CD4-positive, alpha-beta T cell (primary cell): ENCODE results near the gene ZNF268. TPM values are rescaled to one million over a fixed set of nuclear protein-coding genes. Genes with fewer than 3 reads are reported as not detected.

ENCODE experiments used
- ATAC-seq: fragments of 200-7000 bp; cut with Tn5 transposase; one replicate; pipeline ENCODE4 v1.10.0; 2022; ENCODE audit warnings: mild to moderate bottlenecking; ENCODE audit not compliant: poor library complexity
- CTCF ChIA-PET: fragments of 350-600 bp; sonication (Branson Sonifier 250); formaldehyde crosslinking; loops from one replicate; lab custom pipeline; 2021; ENCODE audit warnings: antibody characterized with exemption, inconsistent platforms; lab: Charles Lee
- POLR2A ChIA-PET: fragments of 350-600 bp; sonication (Branson Sonifier 250); formaldehyde crosslinking; loops from one replicate; lab custom pipeline; 2021; ENCODE audit warnings: antibody characterized with exemption, inconsistent platforms; lab: Charles Lee
- DNase-seq, 14 experiments: peaks; one replicate each; pipeline ENCODE4 v3.0.0-alpha.2; 2013 to 2020; ENCODE audit warnings: mixed read lengths in 2 of 14
- H3K27ac ChIP-seq, 2 donors: one replicate each; pipeline versions ENCODE4 v1.5.1 to v1.7.0; 2013; ENCODE audit warnings: low read length in 2 of 2, low read depth in 1 of 2, mild to moderate bottlenecking in 1 of 2
- H3K27me3 ChIP-seq, 2 experiments: 1 replicate in 1 of 2; 2 replicates in 1 of 2; pipeline versions ENCODE4 v1.6.1 to v1.7.0; 2013; ENCODE audit warnings: low read length in 2 of 2, control low read depth in 1 of 2, mild to moderate bottlenecking in 1 of 2, moderate library complexity in 1 of 2; ENCODE audit not compliant: insufficient read depth in 2 of 2, control insufficient read depth in 1 of 2
- H3K36me3 ChIP-seq: one replicate; pipeline ENCODE4 v1.6.1; 2013; ENCODE audit warnings: low read length, control low read depth; ENCODE audit not compliant: insufficient read depth
- H3K4me1 ChIP-seq: one replicate; pipeline ENCODE4 v1.6.1; 2013; ENCODE audit warnings: low read length, control low read depth; ENCODE audit not compliant: insufficient read depth
- H3K4me3 ChIP-seq: one replicate; pipeline ENCODE4 v1.5.1; 2013; ENCODE audit warnings: mild to moderate bottlenecking, low read length, moderate library complexity
- H3K9me3 ChIP-seq, 2 experiments: 1 replicate in 1 of 2; 2 replicates in 1 of 2; pipeline versions ENCODE4 v1.6.1 to v1.7.0; 2013; ENCODE audit warnings: low read length in 2 of 2, mild to moderate bottlenecking in 2 of 2, control low read depth in 1 of 2, moderate library complexity in 1 of 2; ENCODE audit not compliant: control insufficient read depth in 1 of 2, insufficient read depth in 1 of 2
- H3K27ac Mint-ChIP-seq: one replicate; pipeline ENCODE4 v1.8.0; 2020; ENCODE audit warnings: mixed read lengths
- H3K27me3 Mint-ChIP-seq: one replicate; pipeline ENCODE4 v1.8.0; 2021; ENCODE audit warnings: mixed read lengths
- H3K36me3 Mint-ChIP-seq: one replicate; pipeline ENCODE4 v1.8.0; 2021; ENCODE audit warnings: low read depth, mixed read lengths
- H3K4me1 Mint-ChIP-seq: one replicate; pipeline ENCODE4 v1.8.0; 2021; ENCODE audit warnings: low read depth, mixed read lengths
- H3K4me3 Mint-ChIP-seq: one replicate; pipeline ENCODE4 v1.8.0; 2020; ENCODE audit warnings: mild to moderate bottlenecking, mixed read lengths
- H3K9me3 Mint-ChIP-seq: one replicate; pipeline ENCODE4 v1.8.0; 2020; ENCODE audit warnings: mixed read lengths
- intact Hi-C, 2 experiments: fragments of 100-400 bp; cut with DNase I in 1 of 2; cut with micrococcal nuclease in 1 of 2; formaldehyde crosslinking; loops; one replicate each; pipeline versions ENCODE4 v1.15.1 to v1.9.0; 2023 to 2025; cut with DNase I, micrococcal nuclease
- total RNA-seq, 174 experiments: library from RNA in 2 of 174; stranded (reverse) in 2 of 174; gene quantifications; one replicate each; pipeline ENCODE4 v1.2.3 and lab custom pipeline; 2021 to 2026
- TF ChIP-seq, protein P1 (sequence below): fragments of 200-600 bp; IDR thresholded peaks from one replicate; pipeline ENCODE4 v1.8.0; 2022; ENCODE audit warnings: antibody characterized with exemption, mild to moderate bottlenecking

ZNF268 gene
- total RNA-seq, 2 experiments from 2014 or later: 15.1 to 17.6 TPM

DNA sequence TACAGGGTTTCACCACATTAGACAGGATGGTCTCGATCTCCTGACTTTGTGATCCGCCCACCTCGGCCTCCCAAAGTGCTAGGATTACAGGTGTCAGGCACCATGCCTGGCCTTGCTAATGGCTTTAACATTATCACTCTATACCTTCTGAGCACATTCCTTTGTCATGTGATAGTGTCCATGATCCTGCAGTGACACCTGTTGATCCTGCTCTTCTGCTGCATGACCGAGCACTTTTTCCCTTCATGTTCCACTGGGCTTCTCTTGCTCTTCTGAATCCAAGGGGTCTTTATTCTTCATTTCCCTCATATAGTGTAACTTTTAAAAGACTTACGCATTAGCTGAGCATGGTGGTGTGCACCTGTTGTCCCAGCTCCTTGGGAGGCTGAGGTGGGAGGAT lies 11.6 kb downstream of the ZNF268 start:
- no peak for DNase-seq
- H3K4me1 Mint-ChIP-seq: no peaks in the 10 kb centered on the region

DNA sequence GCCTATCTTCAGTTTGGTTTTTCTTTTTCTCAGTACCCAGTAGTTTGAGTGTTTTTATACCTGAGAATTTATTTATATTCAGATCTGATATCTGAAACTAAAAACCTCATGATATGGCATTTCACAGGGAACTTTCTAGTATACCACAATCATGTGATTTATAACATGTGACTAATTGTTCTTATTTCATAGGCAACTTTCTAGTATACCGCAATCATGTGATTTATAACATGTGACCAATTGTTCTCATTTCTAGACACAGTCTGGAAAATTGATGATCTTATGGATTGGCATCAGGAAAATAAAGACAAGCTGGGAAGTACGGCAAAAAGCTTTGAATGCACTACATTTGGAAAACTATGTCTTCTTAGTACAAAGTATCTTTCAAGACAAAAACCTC lies 20.6 kb downstream of the ZNF268 start:
- Histone ChIP-seq H3K27me3 (no peaks in the 10 kb centered on the region), H3K36me3 (peaks cover 27% of the 10 kb centered on the region), H3K4me3 (no peak overlapping the region), H3K4me1 (no peaks in the 10 kb centered on the region), H3K27ac (no peak overlapping the region), H3K9me3 (peaks cover 18 to 66% of the 10 kb centered on the region in 2 experiments)
- DNase-seq: no peak
- TF ChIP-seq, protein P1, sequence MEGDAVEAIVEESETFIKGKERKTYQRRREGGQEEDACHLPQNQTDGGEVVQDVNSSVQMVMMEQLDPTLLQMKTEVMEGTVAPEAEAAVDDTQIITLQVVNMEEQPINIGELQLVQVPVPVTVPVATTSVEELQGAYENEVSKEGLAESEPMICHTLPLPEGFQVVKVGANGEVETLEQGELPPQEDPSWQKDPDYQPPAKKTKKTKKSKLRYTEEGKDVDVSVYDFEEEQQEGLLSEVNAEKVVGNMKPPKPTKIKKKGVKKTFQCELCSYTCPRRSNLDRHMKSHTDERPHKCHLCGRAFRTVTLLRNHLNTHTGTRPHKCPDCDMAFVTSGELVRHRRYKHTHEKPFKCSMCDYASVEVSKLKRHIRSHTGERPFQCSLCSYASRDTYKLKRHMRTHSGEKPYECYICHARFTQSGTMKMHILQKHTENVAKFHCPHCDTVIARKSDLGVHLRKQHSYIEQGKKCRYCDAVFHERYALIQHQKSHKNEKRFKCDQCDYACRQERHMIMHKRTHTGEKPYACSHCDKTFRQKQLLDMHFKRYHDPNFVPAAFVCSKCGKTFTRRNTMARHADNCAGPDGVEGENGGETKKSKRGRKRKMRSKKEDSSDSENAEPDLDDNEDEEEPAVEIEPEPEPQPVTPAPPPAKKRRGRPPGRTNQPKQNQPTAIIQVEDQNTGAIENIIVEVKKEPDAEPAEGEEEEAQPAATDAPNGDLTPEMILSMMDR: no peak
- H3K27ac Mint-ChIP-seq: no peak overlapping the region
- ChIA-PET CTCF (no interaction called here), POLR2A (no interaction called here)
- no peak for ATAC-seq
- no peaks in the 10 kb centered on the region for H3K4me1 Mint-ChIP-seq
- intact Hi-C loops: no loop called here
- H3K4me3 Mint-ChIP-seq: no peak overlapping the region
- peaks cover 79% of the 10 kb centered on the region for H3K36me3 Mint-ChIP-seq
- no peaks in the 10 kb centered on the region for H3K27me3 Mint-ChIP-seq
- H3K9me3 Mint-ChIP-seq: peaks cover 11% of the 10 kb centered on the region

More for the DNA sequence above, 11.6 kb downstream of the ZNF268 start:
- Histone ChIP-seq H3K36me3 (peaks cover 85% of the 10 kb centered on the region), H3K4me3 (no peak overlapping the region), H3K4me1 (no peaks in the 10 kb centered on the region), H3K27me3 (no peaks in the 10 kb centered on the region), H3K9me3 (peaks cover 69 to 85% of the 10 kb centered on the region in 2 experiments), H3K27ac (no peak overlapping the region)
- peaks cover 91% of the 10 kb centered on the region for H3K36me3 Mint-ChIP-seq
- H3K27me3 Mint-ChIP-seq: no peaks in the 10 kb centered on the region
- ChIA-PET POLR2A (no interaction called here), CTCF (no interaction called here)
- no peak overlapping the region for H3K4me3 Mint-ChIP-seq
- H3K27ac Mint-ChIP-seq: no peak overlapping the region
- peaks cover 26% of the 10 kb centered on the region for H3K9me3 Mint-ChIP-seq
- TF ChIP-seq, protein P1: no peak
- ATAC-seq: no peak
- intact Hi-C loops: no loop called here

DNA sequence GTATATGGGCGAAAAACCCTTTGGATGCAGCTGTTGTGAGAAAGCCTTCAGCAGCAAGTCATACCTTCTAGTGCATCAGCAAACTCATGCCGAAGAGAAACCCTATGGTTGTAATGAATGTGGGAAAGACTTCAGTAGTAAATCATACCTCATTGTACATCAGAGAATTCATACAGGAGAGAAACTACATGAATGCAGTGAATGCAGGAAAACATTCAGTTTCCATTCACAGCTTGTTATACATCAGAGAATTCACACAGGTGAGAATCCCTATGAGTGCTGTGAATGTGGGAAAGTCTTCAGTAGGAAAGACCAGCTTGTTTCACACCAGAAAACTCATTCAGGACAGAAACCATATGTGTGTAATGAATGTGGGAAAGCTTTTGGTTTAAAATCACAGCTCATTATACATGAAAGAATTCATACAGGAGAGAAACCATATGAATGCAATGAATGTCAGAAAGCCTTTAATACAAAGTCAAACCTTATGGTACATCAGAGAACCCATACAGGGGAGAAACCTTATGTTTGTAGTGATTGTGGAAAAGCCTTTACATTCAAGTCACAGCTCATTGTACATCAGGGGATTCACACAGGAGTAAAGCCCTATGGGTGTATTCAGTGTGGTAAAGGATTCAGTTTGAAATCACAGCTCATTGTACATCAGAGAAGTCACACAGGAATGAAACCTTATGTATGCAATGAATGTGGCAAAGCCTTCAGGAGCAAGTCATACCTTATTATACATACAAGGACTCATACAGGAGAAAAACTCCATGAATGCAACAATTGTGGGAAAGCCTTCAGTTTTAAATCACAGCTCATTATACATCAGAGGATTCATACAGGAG lies 21.4 kb downstream of the ZNF268 start:
- peaks cover 23 to 74% of the 10 kb centered on the region in 2 experiments for H3K9me3 ChIP-seq
- TF ChIP-seq, protein P1: no peak
- peaks cover 11% of the 10 kb centered on the region for H3K9me3 Mint-ChIP-seq
- no peaks in the 10 kb centered on the region for H3K27me3 Mint-ChIP-seq
- peaks cover 81% of the 10 kb centered on the region for H3K36me3 Mint-ChIP-seq
- no peak overlapping the region for H3K27ac ChIP-seq
- intact Hi-C loops: no loop called here
- no peaks in the 10 kb centered on the region for H3K4me1 Mint-ChIP-seq
- H3K4me3 Mint-ChIP-seq: no peak overlapping the region
- peak overlapping the region; percentile 14 for H3K27ac Mint-ChIP-seq
- POLR2A ChIA-PET: interaction anchor here (0.7 kb wide), 1 partner anchor 216 kb away, joined by 3 read pairs; the partner anchor contains the start of gene ZNF26
- H3K27me3 ChIP-seq: no peaks in the 10 kb centered on the region
- CTCF ChIA-PET: no interaction called here
- H3K4me3 ChIP-seq: no peak overlapping the region
- peaks cover 27% of the 10 kb centered on the region for H3K36me3 ChIP-seq
- no peaks in the 10 kb centered on the region for H3K4me1 ChIP-seq
- ATAC-seq: no peak
- no peak for DNase-seq
